Measurements from ENCODE around the gene GRK6.
"Not testable (repeated sequence)": the region's sequence is repeated elsewhere in the genome, so short reads cannot be mapped to it uniquely, and the experiment has no call there.

The GRK6 gene

GRCh38 chr5:177472460-177473442, 46.3 kb downstream of the GRK6 start:
- DNase-seq, result peak in 3 of 5 donors; percentile 27 to 36 (median 35)

DNA sequence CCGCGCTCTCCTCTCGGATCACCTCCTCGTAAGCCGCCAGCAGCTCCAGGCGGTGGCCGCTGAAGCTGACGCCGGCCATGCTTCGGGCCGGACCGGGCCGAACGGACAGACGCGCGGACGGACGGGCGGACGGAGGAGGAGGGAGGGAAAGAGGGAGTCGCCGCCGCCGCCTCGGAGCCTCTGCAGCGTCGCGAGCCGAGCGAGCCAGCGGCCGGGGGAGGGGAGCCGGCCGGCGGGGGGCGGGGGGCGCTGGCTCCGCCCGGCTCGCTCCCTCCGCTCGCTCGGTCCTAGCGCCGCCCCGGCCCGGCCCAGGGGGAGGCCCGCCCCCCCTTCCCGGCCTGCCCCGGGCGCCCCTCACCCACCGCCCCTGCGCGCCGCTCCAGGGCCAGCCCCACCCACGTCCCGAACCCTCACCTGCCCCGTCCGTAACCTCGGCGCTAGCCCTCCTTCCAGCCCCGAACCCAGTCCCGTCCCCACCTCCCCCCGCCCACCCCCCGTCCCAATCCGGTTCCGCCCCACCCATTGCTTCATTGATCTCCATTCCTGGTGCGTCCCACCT, 47.0 kb downstream of the GRK6 start, which contains the start of gene DBN1:
TSS of gene DBN1 (minus strand) at position 192 of the 559 bp plus-strand sequence. CDS start at position 79, 113 bp downstream.
- DNase-seq, result no peak

DNA sequence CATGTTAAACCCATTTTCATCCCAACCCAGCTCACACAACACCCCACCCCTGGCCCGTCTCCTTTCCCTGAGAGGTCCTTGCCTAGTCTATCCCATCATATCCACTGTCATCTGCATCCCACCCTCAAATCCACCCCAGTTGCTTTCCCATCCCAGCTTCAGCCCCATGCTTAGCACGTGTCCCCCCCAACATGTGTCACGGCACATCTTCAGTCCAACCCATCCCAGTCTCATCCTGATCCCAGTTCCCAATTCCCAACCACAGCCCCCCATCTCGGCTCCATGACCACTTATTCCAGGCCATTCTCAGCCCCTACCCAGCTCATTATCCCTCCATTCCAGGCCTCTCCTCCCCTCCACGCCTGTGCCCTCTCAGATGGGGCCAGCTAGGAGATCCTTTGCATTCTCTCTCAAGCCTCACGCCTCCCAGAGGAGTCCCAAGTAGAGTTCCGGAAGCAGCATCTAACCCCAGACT, 47.6 kb downstream of the GRK6 start:
- no peak for DNase-seq

DNA sequence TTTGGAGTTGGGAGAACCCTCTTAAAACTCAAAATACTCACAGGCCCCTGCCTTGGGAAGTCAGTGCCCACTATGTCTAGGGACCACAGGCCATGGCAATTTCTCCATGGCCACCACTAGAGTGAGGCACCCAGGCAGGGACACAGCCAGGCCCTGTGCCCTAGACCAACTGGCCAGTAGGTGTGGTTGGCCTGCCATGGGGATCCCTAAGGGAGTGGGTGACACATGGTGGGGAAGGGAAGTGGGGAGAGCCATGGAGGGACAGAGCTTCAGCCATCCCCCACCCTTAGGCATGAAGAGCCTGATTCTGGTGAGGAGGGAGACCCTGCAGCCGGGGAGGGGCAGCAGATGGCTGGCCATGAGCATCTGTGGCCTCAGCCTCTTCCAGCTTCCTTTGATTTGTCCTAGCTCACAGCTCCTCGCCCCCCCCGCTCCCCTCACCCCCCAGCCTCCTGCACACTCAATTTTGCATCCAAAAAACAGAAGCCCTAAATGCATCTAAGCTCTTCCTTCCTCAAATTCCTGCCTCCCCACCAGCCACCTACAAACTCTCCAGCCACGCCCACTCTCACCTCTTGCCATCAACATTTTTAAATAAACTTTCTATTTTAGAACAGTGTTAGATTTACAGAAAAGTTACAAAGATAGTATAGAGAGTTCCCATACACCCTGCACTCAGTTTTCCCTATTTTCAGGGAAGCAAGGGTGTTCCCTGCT, 48.5 kb downstream of the GRK6 start:
- DNase-seq, result no peak

- no peak for DNase-seq
Measured at GRCh38 chr5:177475563-177476427, 49.3 kb downstream of the GRK6 start.

DNA sequence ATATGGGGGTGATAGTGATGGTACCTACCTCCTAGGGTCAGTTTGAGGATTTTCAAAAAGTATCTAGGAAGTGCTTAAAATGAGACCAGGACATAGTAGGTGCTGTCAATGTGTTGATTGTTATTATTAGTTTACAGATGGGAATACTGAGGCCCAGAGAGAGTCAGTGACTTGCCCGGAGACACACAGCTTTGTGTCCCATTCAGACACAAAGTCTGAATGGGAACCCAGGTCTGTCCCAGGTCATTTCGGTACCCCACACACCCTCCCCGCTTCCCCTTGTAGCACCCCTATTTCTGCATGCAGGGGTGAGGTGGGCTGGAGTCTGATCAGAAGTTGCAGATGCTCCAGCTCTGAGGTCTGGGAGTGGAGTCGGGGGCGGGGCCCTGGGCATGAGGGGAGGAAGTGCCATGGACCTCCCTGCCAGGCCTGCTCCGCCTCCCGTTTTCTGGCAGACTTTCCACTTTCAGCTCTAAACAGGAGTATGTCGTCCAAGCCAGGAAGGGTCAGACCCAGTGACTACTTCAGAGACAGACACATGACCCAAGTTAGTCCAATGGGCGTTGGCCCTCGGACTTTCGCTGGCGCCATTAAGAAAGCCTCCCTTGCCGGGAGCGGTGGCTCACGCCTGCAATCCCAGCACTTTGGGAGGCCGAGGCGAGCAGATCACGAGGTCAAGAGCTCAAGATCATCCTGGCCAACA, 50.2 kb downstream of the GRK6 start:
- no peak for DNase-seq

GRCh38 chr5:177477701-177478477, 51.4 kb downstream of the GRK6 start:
- no peak for DNase-seq

DNA sequence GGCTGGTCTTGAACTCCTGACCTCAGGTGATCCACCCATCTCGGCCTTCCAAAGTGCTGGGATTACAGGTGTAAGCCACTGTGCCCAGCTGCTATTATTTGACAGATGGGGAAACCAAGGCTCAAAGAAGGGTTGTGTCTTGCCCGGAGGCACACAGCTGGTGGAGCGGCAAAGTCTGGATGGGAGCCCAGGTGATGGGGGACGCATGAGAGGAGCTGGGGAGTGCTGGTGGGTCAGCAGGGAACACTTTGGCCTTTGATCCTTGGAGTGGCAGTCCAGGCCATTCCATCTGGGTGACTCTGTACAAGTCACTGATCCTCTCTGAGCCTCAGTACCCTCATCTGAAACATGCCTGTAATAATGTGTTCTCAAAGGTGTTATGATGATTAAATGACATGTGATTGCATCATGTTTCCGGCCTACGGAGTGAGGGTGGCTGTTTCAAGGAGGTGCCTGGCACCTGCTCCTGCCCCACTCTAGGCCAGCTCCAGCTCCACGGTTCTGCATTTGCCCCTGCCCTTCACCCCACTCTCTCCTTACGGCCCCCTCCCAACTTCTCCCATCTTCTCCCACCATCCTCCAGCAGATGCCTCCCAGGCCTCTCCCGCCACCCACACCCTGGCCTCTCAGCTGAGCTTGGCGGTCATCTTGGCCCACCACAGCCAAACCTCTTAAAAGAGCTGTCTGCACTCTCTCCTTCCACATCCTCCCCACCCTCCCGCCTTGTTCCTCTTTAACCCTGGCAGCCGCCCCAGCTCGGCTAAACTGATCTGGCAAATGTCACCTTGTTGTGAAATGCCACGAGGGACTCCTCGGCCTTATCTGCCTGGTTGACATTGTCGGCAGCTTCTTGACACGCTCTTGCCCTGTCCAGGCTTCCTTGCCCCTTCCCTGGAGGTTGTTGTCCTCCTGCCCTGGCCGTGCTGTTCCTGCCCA, 52.5 kb downstream of the GRK6 start:
- peak in 1 of 5 donors; percentile 84 for DNase-seq

DNA sequence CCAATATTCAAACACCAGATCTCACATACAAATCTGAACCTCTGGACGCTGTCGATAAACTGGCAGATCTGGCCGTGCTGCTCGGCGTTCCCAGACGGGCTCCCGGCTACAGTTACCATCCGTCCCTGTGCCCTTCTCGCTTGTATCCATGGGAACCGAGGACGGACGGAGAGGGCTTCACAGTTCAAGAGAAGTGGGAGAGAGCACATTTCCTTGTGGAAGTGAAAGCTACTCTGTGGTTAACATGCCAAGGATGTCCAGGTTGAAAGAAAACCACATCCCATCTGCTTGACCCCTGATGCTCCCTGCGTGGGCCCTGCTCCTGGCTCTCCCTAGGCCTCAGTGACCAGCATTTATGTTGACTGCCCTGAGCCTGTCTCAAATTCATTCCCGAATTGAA, 53.3 kb downstream of the GRK6 start:
- no peak for DNase-seq

DNA sequence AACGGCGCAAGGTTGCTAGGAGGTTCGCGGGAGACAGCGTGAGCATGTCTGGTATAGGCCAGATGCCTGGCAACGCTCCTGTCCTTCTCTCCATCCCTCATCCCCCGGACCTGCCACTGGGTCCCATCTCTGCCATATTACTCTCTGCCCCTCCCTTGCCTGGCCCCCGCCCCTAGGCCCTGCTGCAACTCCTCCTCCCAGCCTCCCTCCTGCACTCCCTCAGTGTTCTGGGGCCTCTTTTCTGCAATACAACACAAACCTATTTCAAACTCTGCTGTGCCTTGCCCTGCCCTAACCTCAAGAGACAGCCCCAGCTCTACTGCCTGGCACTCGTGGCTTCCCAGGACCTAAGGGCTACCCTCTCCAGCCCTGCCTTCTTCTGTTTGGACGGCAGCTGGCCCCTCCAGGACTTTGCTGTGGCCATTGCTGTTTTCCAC, 55.9 kb downstream of the GRK6 start:
- no peak for DNase-seq

DNA sequence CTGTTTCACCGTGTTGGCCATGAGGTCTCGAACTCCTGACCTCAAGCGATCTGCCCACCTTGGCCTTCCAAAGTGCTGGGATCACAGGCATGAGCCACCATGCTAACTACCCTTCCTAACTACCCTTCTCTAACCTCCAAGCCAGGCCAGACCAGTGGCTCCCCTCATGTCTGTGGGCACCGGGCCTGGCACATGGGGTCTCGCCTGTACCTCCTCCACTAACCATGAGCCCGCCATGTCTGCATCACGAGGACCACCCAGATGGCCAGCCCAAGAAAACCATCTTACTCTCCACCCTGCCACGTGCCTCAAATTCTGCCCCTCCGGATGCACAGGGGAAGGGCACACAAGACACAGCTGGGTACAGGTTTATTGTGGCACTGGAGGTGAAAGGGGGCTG, 56.6 kb downstream of the GRK6 start:
- DNase-seq, result no peak

DNA sequence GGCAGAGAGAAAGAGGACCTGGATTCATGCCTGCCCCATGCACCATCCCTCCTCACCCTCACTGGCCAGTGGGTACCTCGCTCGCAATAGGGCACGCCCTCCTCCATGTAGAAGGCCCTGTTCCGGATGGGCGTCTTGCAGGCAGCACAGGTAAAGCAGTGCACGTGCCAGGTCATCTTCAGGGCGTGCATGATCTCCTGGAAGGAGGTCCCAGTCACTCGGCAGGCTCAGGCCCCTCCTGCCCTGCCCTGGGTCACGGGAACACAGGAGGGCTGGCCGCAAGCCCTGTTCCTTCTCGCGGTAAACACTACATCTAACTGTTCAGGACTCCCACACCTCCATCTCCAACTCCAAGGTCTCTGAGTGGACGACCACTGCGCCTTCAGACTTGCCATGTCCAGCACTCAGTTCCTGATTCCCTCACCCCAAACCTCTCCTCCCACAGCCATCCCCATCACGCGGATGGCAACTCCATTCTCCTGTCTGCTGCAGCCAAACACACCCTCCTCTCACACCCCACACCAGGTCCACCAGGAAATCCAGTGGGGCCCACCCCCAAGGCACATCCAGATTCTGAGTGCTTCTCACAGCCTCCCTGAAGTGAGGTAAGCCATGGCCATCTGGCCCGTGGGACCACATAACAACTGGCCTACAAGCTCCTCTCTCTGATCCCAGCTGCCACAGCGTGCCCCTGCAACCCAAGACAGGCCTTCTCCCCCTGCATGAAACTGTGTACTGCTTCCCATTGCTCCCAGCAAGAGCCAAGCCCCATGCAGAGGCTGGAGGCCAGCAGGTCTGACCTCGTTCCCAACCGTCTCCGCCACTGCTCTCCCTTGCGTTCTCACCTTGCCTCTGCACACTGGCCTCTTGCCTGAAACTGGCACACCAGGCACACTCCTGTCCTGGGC, 57.8 kb downstream of the GRK6 start:
- no peak for DNase-seq

- no peak for DNase-seq
Measured at GRCh38 chr5:177484902-177485549, 58.5 kb downstream of the GRK6 start.

DNA sequence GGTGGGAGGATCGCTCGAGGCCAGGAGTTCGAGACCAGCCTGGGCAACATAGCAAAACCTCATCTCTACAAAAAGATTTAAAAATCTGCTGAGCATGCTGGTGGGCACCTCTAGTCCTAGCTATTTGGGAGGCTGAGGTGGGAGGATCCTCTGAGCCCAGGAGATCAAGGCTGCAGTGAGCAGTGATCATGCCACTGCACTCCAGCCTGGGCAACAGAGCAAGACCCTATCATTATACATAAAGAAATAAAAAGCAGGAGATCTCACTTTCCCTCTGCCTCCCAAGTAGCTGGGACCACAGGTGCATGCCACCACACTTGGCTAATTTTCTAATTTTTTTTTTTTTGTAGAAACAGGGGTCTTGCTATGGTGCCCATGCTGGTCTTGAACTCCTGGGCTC, 59.3 kb downstream of the GRK6 start:
- DNase-seq, result not testable (repeated sequence)

DNA sequence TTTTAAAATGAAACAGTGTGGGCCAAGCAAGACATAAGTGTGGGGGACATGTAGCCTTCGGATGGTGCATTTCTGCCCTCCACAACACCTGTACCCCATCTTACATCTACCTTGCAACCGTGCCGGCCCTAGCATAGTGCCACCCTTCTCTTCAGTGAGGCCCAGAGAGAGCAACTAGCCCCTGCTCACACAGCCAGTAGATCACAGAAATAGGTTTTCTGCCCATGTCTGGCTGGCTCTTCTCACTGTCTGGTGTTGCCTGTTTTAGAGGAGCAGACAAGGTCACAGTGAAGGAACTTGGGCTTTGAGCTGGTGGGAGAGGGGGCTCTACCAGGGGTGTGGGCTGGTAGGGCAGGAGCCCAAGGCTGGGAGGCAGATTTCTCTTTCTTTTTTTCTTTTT, 59.8 kb downstream of the GRK6 start:
- no peak for DNase-seq

DNA sequence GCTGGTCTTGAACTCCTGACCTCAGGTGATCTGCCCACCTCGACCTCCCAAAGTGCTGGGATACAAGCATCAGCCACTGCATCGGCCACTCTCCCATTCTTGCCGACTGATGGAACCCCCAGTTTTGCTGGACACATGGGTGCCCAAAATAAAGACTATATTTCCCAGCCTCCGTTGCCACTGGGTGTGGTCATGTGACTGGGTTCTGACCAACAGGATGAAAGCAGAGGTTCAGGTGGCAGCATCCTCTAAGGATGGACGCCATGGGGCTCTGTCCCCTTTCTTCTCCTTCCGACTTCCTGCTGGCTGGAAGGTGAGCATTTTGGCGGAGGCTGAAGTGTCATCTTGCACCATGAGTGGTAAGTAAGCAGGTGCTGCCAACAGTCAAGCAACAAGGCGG, 60.7 kb downstream of the GRK6 start:
- DNase-seq, result no peak

DNA sequence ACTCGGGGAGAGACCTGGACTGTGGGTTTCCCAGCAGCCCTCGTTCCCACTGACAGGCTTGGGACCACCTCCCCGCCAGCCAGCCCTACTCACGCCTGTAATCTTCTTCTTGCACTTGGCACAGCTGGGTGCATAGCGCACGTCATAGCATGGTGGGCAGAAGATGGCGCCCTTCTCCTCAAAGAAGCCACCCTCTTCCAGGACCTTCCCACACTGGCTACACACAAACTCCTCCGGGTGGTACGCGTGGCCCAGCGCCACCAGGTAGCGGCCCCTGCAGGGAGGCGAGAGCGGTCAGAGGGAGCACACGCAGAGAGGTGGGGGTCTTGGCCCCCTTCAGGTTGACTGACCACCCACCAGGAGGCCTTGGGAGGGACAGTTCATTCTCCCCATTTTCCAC, 61.5 kb downstream of the GRK6 start:
- no peak for DNase-seq
